Thoracic aorta (tissue), 2 donors: ENCODE measurements around the gene ADH7. TPM values are rescaled to one million over a fixed set of nuclear protein-coding genes. Genes with fewer than 3 reads are reported as not detected.
"Not testable (repeated sequence)": the region's sequence is repeated elsewhere in the genome, so short reads cannot be mapped to it uniquely, and the experiment has no call there.

ENCODE experiments used
- ATAC-seq: fragments of 150-250 bp; one replicate; pipeline ENCODE4 v1.8.0; 2017; ENCODE audit warnings: low read depth; ENCODE audit not compliant: insufficient number of reproducible peaks, low FRiP score
- DNase-seq: peaks from one replicate; pipeline ENCODE4 v3.0.0-alpha.2; 2020; ENCODE audit warnings: low spot score
- H3K27ac ChIP-seq, 2 donors: fragments of 200-600 bp; sonication (generic); 1 replicate in 1 of 2; 2 replicates in 1 of 2; pipeline ENCODE4 v1.5.1; 2016; ENCODE audit warnings: mild to moderate bottlenecking in 2 of 2, moderate library complexity in 2 of 2
- H3K27me3 ChIP-seq: fragments of 200-600 bp; sonication (generic); replicated peaks from 2 replicates; pipeline ENCODE4 v1.6.0; 2016; ENCODE audit warnings: mild to moderate bottlenecking; ENCODE audit not compliant: insufficient read depth
- H3K36me3 ChIP-seq: fragments of 200-600 bp; sonication (generic); one replicate; pipeline ENCODE4 v1.5.1; 2016
- H3K4me1 ChIP-seq, 2 donors: fragments of 200-600 bp; sonication (generic); 1 replicate in 1 of 2; 2 replicates in 1 of 2; pipeline versions ENCODE4 v1.5.1 to v1.6.0; 2016; ENCODE audit warnings: low read depth in 2 of 2, mild to moderate bottlenecking in 1 of 2; ENCODE audit not compliant: control insufficient read depth in 1 of 2
- H3K4me3 ChIP-seq: fragments of 200-600 bp; sonication (generic); 2 replicates; pipeline ENCODE4 v1.5.1; 2016; ENCODE audit warnings: mild to moderate bottlenecking
- H3K9me3 ChIP-seq: fragments of 200-600 bp; sonication (generic); 2 replicates; pipeline ENCODE4 v1.5.1; 2016
- CTCF ChIP-seq: fragments of 200-600 bp; sonication (generic); IDR thresholded peaks from one replicate; pipeline ENCODE4 v1.5.1; 2019; ENCODE audit warnings: antibody characterized with exemption
- total RNA-seq, 2 donors: library from RNA; depleted of rRNA; stranded (reverse); fragments of >200 nt; gene quantifications; one replicate each; pipeline versions ENCODE4 v1.1.0 to v1.2.3, GENCODE V29; 2016

Gene ADH7
- total RNA-seq, 2 donors from 2014 or later, result not detected

- no peak for DNase-seq
- no peak for TF ChIP-seq CTCF
- ATAC-seq, result no peak
- peak overlapping the region; percentile 90 to 91 for H3K27ac ChIP-seq
- H3K4me3 ChIP-seq, result no peak overlapping the region
- peaks cover 0 to 23% of the 10 kb centered on the region in 2 donors for H3K4me1 ChIP-seq
- H3K9me3 ChIP-seq, result no peaks in the 10 kb centered on the region
- H3K36me3 ChIP-seq, result no peaks in the 10 kb centered on the region
- no peaks in the 10 kb centered on the region for H3K27me3 ChIP-seq
These were observed 52.3 kb downstream of the ADH7 start for GRCh38 chr4:99382745-99383360.

GRCh38 chr4:99381588-99382175 lies 53.5 kb downstream of the ADH7 start:
- Histone ChIP-seq H3K27me3 (no peaks in the 10 kb centered on the region), H3K9me3 (no peaks in the 10 kb centered on the region), H3K4me1 (peaks cover 0 to 31% of the 10 kb centered on the region in 2 donors), H3K27ac (peak overlapping the region in 1 of 2 donors; percentile 91), H3K36me3 (no peaks in the 10 kb centered on the region), H3K4me3 (no peak overlapping the region)
- DNase-seq (no peak), ATAC-seq (no peak)
- TF ChIP-seq CTCF, result no peak

- no peaks in the 10 kb centered on the region for H3K27me3 ChIP-seq
- H3K9me3 ChIP-seq, result peaks cover 4% of the 10 kb centered on the region
- TF ChIP-seq CTCF, result no peak
- no peaks in the 10 kb centered on the region for H3K36me3 ChIP-seq
- peaks cover 0 to 26% of the 10 kb centered on the region in 2 donors for H3K4me1 ChIP-seq
- ATAC-seq (no peak), DNase-seq (no peak)
- H3K4me3 ChIP-seq, result no peak overlapping the region
- H3K27ac ChIP-seq, result no peak overlapping the region
These were observed 55.6 kb downstream of the ADH7 start for GRCh38 chr4:99379571-99379970.

DNA sequence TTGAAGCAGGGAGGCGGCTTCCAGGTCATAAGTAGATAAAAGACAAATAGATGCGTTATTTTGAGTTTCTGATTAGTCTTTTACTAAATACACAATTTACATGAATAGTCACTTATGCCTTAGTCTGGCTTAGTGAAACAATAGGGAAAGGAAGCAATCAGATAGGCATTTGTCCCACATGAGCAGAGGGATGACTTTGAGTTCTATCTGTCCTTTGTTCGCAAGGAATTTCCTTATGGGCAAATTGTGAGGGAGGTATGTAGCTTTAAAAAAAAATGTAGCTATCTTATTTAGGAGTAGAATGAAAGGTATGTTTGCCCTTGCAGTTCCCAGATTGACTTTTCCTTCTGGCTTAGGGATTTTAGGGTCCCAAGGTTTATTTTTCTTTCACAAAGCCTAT lies 56.3 kb downstream of the ADH7 start:
- DNase-seq (no peak), ATAC-seq (no peak)
- Histone ChIP-seq H3K36me3 (no peaks in the 10 kb centered on the region), H3K9me3 (peaks cover 4% of the 10 kb centered on the region), H3K27ac (no peak overlapping the region), H3K4me3 (no peak overlapping the region), H3K4me1 (peaks cover 0 to 21% of the 10 kb centered on the region in 2 donors), H3K27me3 (no peaks in the 10 kb centered on the region)
- no peak for TF ChIP-seq CTCF

DNA sequence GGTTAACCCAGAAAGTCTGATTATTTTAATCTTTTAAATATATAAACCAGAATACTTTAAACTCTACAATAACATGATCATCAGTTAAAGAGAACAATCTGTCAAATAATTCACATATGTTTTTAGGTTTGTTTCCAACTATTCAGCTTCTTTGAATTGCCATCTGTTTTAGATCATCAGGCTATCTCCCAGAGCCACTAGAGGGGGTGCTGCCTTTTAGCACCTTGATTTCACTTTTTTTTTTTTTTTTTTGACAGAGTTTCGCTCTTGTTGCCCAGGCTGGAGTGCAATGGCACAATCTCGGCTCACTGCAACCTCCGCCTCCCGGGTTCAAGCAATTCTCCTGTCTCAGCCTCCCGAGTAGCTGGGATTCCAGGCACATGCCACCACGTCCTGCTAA lies 57.8 kb downstream of the ADH7 start:
- ATAC-seq, H3K27ac ChIP-seq, H3K4me3 ChIP-seq, H3K36me3 ChIP-seq, H3K27me3 ChIP-seq, DNase-seq: not testable (repeated sequence)
- H3K4me1 ChIP-seq, result peaks cover 0 to 12% of the 10 kb centered on the region in 2 donors
- peaks cover 10% of the 10 kb centered on the region for H3K9me3 ChIP-seq

DNA sequence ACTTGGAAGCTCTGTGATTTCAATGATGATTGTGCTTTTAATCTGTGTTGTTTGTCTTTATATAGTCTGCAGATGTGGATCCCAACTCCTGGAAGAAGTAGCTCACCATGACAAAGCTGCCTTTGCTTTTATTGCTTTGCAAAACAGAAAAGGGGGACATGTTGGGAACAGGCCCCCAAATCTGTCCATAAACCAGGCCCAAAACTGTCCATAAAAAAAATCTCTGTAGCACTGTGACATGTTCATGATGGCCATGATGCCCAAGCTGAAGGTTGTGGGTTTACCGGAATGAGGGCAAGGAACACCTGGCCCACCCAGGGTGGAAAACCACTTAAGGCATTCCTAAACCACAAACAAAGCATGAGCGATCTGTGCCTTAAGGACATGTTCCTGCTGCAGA lies 62.7 kb downstream of the ADH7 start:
- H3K27ac ChIP-seq, H3K4me1 ChIP-seq, ATAC-seq: not testable (repeated sequence)

DNA sequence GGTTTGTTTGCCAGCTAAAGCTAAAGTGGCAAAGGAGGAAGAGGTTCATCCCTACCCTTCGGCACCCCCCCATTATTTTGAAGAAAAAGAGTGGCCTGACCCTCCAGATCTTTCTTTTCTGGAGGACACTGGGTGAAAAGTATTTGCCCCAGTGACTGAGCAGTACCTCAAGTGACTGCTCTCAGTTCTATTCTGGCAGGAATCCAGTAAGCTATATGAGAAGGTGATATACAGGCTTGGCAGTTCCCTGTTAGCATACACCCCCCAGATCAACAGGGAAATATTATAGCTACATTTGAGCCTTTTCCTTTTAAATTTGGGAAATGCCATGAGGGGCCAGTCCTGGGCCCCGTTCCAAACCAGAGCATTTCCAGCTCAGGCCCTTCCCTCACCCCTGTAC lies 67.3 kb downstream of the ADH7 start:
- not testable (repeated sequence) for DNase-seq, H3K4me3 ChIP-seq, ATAC-seq, H3K27me3 ChIP-seq, H3K27ac ChIP-seq, H3K4me1 ChIP-seq, H3K36me3 ChIP-seq
- H3K9me3 ChIP-seq, result peaks cover 12% of the 10 kb centered on the region

More for the DNA sequence above, 62.7 kb downstream of the ADH7 start:
- not testable (repeated sequence) for H3K27me3 ChIP-seq, H3K36me3 ChIP-seq, H3K4me3 ChIP-seq, DNase-seq
- H3K9me3 ChIP-seq, result peaks cover 12% of the 10 kb centered on the region
